ENCODE results near the gene ADCY5.

GRCh38 chr3:123337226-123337625, 111.7 kb downstream of the ADCY5 start:
- TF ChIP-seq FOXA1 (IDR thresholded peaks at IDR 0.05) (no peak), ELF4 (IDR thresholded peaks at IDR 0.05) (no peak), ARNT (IDR thresholded peaks at IDR 0.05) (no peak), BHLHE40 (IDR thresholded peaks at IDR 0.05; ENCODE audit: borderline replicate concordance) (no peak), SP1 (IDR thresholded peaks at IDR 0.05) (no peak), ZNF384 (IDR thresholded peaks at IDR 0.05) (no peak), FOXK2 (IDR thresholded peaks at IDR 0.05) (no peak)

All from HEK293T (cell line).